ENCODE results near the gene LCE2A.

Gene LCE2A

GRCh38 chr1:152743371-152744145, 45.4 kb downstream of the LCE2A start:
- DNase-seq = no peak

DNA sequence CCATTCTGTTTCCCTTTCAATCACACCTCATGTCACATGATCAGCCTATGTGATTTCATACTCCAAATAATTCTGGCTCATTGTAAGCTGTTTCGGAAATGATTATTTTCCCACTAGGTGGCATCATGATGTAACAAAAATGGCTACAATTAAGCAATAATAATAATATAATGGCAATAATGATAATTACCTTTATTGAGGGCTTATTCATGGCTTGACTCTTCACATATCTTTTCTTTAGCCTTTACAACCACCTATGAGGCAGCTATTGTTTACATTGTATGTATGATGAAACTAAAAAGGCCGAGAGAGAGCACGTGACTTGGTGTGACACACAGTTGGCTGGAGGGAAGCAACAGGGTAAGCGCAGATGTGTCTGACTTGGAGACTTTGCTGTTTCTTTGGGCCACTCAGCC, 47.2 kb downstream of the LCE2A start:
- no peak for DNase-seq

GRCh38 chr1:152745765-152746444, 47.8 kb downstream of the LCE2A start:
- no peak for DNase-seq

DNA sequence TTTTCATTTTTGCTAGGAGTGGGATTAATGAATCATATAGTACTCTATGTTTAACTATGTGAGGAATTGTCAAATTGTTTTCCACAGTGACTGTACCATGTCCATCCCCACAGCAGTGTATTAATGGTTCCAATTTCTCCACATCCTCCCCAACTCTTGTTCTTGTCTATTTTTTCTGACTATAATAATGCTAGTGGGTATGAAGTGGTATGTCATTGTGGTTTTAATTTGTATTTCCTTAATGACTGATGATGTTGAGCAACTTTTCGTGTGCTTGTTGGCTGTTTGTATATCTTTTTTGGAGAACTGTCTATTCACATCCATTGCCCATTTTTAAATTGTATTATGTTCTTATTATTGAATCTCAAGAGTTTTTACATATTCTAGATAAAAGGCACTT, 49.7 kb downstream of the LCE2A start:
- DNase-seq = no peak

All from cortex of kidney (tissue), 1 donor.